K562 (cell line): ENCODE measurements around the gene SPTBN5. TPM values are rescaled to one million over a fixed set of nuclear protein-coding genes. Genes with fewer than 3 reads are reported as not detected.

Source experiments
- ATAC-seq: fragments of 200-7000 bp; cut with Tn5 transposase; 3 replicates; pipeline ENCODE4 v1.9.1; 2020; ENCODE audit warnings: moderate library complexity
- BruUV-seq: library from RNA; stranded (reverse); fragments of 400-500 nt; replicated peaks from 2 replicates; lab custom pipeline; 2021; lab: Mats Ljungman, UMichigan
- CTCF ChIA-PET: fragments of 300-600 bp; formaldehyde crosslinking; extraction: SDS; loops from one replicate; lab custom pipeline; 2021; ENCODE audit warnings: low intra/inter-chr PET ratio; lab: Yijun Ruan, JAX
- POLR2A ChIA-PET: fragments of 300-600, 350-650 bp; sonication (Branson Sonifier 250); formaldehyde crosslinking; extraction: SDS; loops from one replicate; lab custom pipeline; 2021; ENCODE audit warnings: antibody characterized with exemption, inconsistent platforms; lab: Yijun Ruan, JAX
- DNase-seq, 4 experiments: peaks; one replicate each; pipeline versions ENCODE4 v3.0.0 to v3.0.0-alpha.2; 2011 to 2018; ENCODE audit warnings: low spot score in 3 of 4, mixed read lengths in 3 of 4; ENCODE audit errors: extremely low read depth in 1 of 4
- FAIRE-seq: peaks from 2 replicates; lab custom pipeline; 2011; peaks lifted over from hg19 to GRCh38; lab: Jason Lieb, UNC
- H2AFZ ChIP-seq: 2 replicates; pipeline ENCODE4 v1.6.0; 2011; ENCODE audit warnings: low read depth, low read length, control low read depth, inconsistent platforms
- H3K27ac ChIP-seq: fragments of 200-600 bp; 3 replicates; pipeline ENCODE4 v1.8.0; 2011; ENCODE audit warnings: low read depth, mild to moderate bottlenecking, control low read depth, inconsistent platforms, low read length, moderate library complexity, mixed read lengths; ENCODE audit errors: extremely low read depth
- H3K27me3 ChIP-seq, 2 experiments: fragments of 300-600 bp in 1 of 2; 2 replicates in 1 of 2; 3 replicates in 1 of 2; pipeline versions ENCODE4 v1.6.0 to v1.8.0; 2011; ENCODE audit warnings: inconsistent platforms in 2 of 2, low read length in 2 of 2, mild to moderate bottlenecking in 1 of 2, mixed read lengths in 1 of 2, moderate library complexity in 1 of 2; ENCODE audit not compliant: control insufficient read depth in 2 of 2, insufficient read depth in 2 of 2
- H3K36me3 ChIP-seq: fragments of 300-600 bp; 3 replicates; pipeline ENCODE4 v1.8.0; 2011; ENCODE audit warnings: mild to moderate bottlenecking, low read length, inconsistent platforms; ENCODE audit not compliant: control insufficient read depth, insufficient read depth
- H3K4me1 ChIP-seq, 2 experiments: fragments of 200-600 bp in 1 of 2; replicated peaks in 1 of 2; 2 replicates in 1 of 2; 3 replicates in 1 of 2; pipeline versions ENCODE4 v1.5.1 to v1.8.0; 2011; ENCODE audit warnings: inconsistent platforms in 2 of 2, low read length in 2 of 2, mild to moderate bottlenecking in 1 of 2, mixed read lengths in 1 of 2, moderate library complexity in 1 of 2; ENCODE audit not compliant: control insufficient read depth in 2 of 2, insufficient read depth in 2 of 2
- H3K4me2 ChIP-seq: 2 replicates; pipeline ENCODE4 v1.6.1; 2011; ENCODE audit warnings: low read length, control low read depth, inconsistent platforms, mixed read lengths; ENCODE audit not compliant: insufficient read depth
- H3K4me3 ChIP-seq: fragments of 200-600 bp; sonication (generic), shearing (Covaris generic); 2 replicates; pipeline ENCODE4 v1.5.1; 2016; ENCODE audit warnings: control low read depth, inconsistent platforms
- H3K79me2 ChIP-seq: fragments of 200-600 bp; 3 replicates; pipeline ENCODE4 v1.8.0; 2011; ENCODE audit warnings: low read length, inconsistent platforms; ENCODE audit not compliant: control insufficient read depth, insufficient read depth
- H3K9ac ChIP-seq, 2 experiments: 2 replicates each; pipeline versions ENCODE4 v1.6.0 to v1.6.1; 2011; ENCODE audit warnings: low read depth in 2 of 2, low read length in 2 of 2, control low read depth in 1 of 2, inconsistent platforms in 1 of 2, mild to moderate bottlenecking in 1 of 2, mixed read lengths in 1 of 2; ENCODE audit not compliant: insufficient read depth in 1 of 2
- H3K9me1 ChIP-seq: one replicate; pipeline ENCODE4 v1.6.0; 2011; ENCODE audit warnings: inconsistent platforms, mild to moderate bottlenecking, low read length, moderate library complexity; ENCODE audit not compliant: control insufficient read depth, insufficient read depth
- H3K9me3 ChIP-seq: replicated peaks from 2 replicates; pipeline ENCODE4 v1.5.1; 2011; ENCODE audit warnings: low read depth, low read length, inconsistent platforms; ENCODE audit not compliant: control insufficient read depth, insufficient read depth
- H4K20me1 ChIP-seq: replicated peaks from 2 replicates; pipeline ENCODE4 v1.6.1; 2011; ENCODE audit warnings: low read length, inconsistent platforms, mixed read lengths; ENCODE audit not compliant: control insufficient read depth, insufficient read depth
- CBX8 ChIP-seq: fragments of 200-600 bp; sonication (generic); IDR thresholded peaks from 2 replicates; pipeline ENCODE4 v1.6.1; 2012; ENCODE audit warnings: borderline replicate concordance, mixed run types, low read depth, mild to moderate bottlenecking, moderate library complexity, mixed read lengths, low read length, control low read depth, inconsistent platforms; ENCODE audit not compliant: poor library complexity, severe bottlenecking; ENCODE audit errors: extremely low read depth
- COPS2 ChIP-seq: fragments of 450-650 bp; conservative IDR thresholded peaks from 2 replicates; pipeline ENCODE4 v1.6.1; 2016; ENCODE audit warnings: mild to moderate bottlenecking, moderate library complexity
- KLF13 ChIP-seq: fragments of 450-650 bp; IDR thresholded peaks from 2 replicates; pipeline ENCODE4 v1.6.1; 2016; ENCODE audit warnings: missing genetic modification characterization, low read depth, mild to moderate bottlenecking, missing compliant biosample characterization, moderate library complexity, borderline replicate concordance
- NFE2 ChIP-seq: IDR thresholded peaks from 2 replicates; pipeline ENCODE4 v1.6.1; 2014; ENCODE audit warnings: antibody characterized with exemption, low read depth
- NFXL1 ChIP-seq: fragments of 450-650 bp; formaldehyde crosslinking; IDR thresholded peaks from 2 replicates; pipeline ENCODE4 v1.4.0; 2021; ENCODE audit warnings: mild to moderate bottlenecking
- OTX1 ChIP-seq: fragments of 450-650 bp; formaldehyde crosslinking; IDR thresholded peaks from 2 replicates; pipeline ENCODE4 v1.4.0; 2022; ENCODE audit warnings: mild to moderate bottlenecking
- SMARCE1 ChIP-seq: fragments of 450-650 bp; IDR thresholded peaks from 2 replicates; pipeline ENCODE4 v1.7.1; 2016; ENCODE audit warnings: mild to moderate bottlenecking
- YY1 ChIP-seq, 3 experiments: IDR thresholded peaks; 2 replicates each; pipeline ENCODE4 v1.6.1; 2011; ENCODE audit warnings: low read length in 2 of 3, mild to moderate bottlenecking in 2 of 3, moderate library complexity in 2 of 3, borderline replicate concordance in 1 of 3, control low read depth in 1 of 3, low read depth in 1 of 3; ENCODE audit not compliant: insufficient read depth in 3 of 3, insufficient replicate concordance in 2 of 3, control insufficient read depth in 1 of 3, insufficient read length in 1 of 3; ENCODE audit errors: extremely low read depth in 1 of 3
- ZNF444 ChIP-seq: fragments of 250-450 bp; sonication (Bioruptor Pico); IDR thresholded peaks from 2 replicates; pipeline ENCODE4 v1.4.0; 2020; ENCODE audit warnings: mild to moderate bottlenecking, moderate library complexity
- WGBS: fragments of 100-300 bp; shearing (Covaris generic); methylation state at CpG from one replicate; pipeline ENCODE4 v1.1.6; 2016; ENCODE audit warnings: low coverage, mixed read lengths; ENCODE audit not compliant: insufficient coverage; ENCODE audit errors: missing lambda C conversion rate; 5-methylcytosine and 5-hydroxymethylcytosine counted together
- in situ Hi-C: fragments of 300-500 bp; cut with MboI; formaldehyde crosslinking; loops from 4 replicates; pipeline ENCODE4 v1.15.0; 2018; ENCODE audit warnings: inconsistent platforms, mixed read lengths
- intact Hi-C: fragments of 100-400 bp; cut with micrococcal nuclease; formaldehyde crosslinking; loops from 2 replicates; pipeline ENCODE4 v1.14.2; 2022
- polyA plus RNA-seq, 8 experiments: library from polyadenylated mRNA; depleted of rRNA in 4 of 8; stranded (reverse) in 5 of 8; unstranded in 3 of 8; fragments of >200 nt; fragmentation: Nextera tagmentation in 2 of 8; fragmentation: Illumina TruSeq in 1 of 8; extraction: Ambion mirVana in 2 of 8; extraction: Trizol in 1 of 8; gene quantifications; 2 replicates each; pipeline versions ENCODE4 v1.2.1 to v1.2.3, GENCODE V29; 2011 to 2014; ENCODE audit warnings: inconsistent platforms in 1 of 8, missing spikeins in 1 of 8
- total RNA-seq, 7 experiments: library from RNA; depleted of rRNA in 6 of 7; stranded (reverse); fragments of >200 nt in 6 of 7; fragmentation: Illumina TruSeq in 2 of 7; extraction: Trizol in 2 of 7; gene quantifications; 2 replicates each; pipeline versions ENCODE4 v1.2.1 to v1.2.3, GENCODE V29; 2011 to 2021; ENCODE audit warnings: low replicate concordance in 1 of 7
- TF ChIP-seq, protein P1 (sequence below): fragments of 450-650 bp; IDR thresholded peaks from 2 replicates; pipeline ENCODE4 v1.6.1; 2016; ENCODE audit warnings: mild to moderate bottlenecking

SPTBN5 gene
- total and polyA plus RNA-seq, 9 of the 15 experiments (the other 6 are each of a cell fraction or from before 2014, with no cell fraction given) = 0.02 TPM; not detected in 8

DNA sequence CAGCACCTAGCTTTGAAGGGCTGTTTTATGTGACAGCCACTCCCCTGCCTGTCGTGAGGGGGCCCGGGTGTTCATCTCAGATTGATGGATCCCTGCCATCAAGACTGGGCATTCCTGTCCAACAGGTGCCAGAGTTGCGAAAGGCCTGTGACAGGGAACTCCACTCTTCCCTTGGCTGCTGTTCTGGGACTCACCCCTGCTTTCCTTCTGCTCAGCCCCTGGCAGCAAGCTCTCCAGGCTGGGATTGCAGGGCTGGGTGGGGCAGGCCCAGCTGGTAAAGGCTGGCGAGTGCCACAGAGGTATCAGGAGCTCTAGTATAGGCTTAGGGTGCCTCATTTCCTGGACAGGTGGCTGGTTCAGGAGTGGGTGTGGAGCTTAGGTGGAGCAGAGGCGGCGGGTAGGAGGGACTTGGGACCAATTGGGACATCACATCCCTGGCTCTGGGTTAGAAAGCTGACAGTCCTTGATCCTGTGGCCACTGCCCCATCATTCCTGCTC, 55.4 kb downstream of the SPTBN5 start, which contains the start of gene PLA2G4B:
Gene PLA2G4B (plus strand): TSS at position 448 of the 498 bp plus-strand sequence. CDS start 67 bp downstream, outside the sequence.
- DNase-seq (no peak), FAIRE-seq (no peak), ATAC-seq (no peak)
- no peaks in the 10 kb centered on the region for H3K9me3 ChIP-seq
- BruUV-seq = no TSS peak
- in situ Hi-C loops (no loop called here), intact Hi-C loops (no loop called here)
- H3K4me3 ChIP-seq = no peak within 1 kb of the TSS
- no peaks in the 10 kb centered on the region for H3K9me1 ChIP-seq
- CTCF ChIA-PET = no interaction called here
- 65% methylated on average over 6 of the region's 6 CpGs for WGBS
- no peak within 1 kb of the TSS for H3K27ac ChIP-seq
- H2AFZ ChIP-seq = no peak within 1 kb of the TSS
- peaks cover 8% of the 10 kb centered on the region; the same call in 1 of the 2 replicates for H4K20me1 ChIP-seq
- peaks cover 0 to 21% of the 10 kb centered on the region in 2 experiments; a peak in 2 of 5 replicates for H3K4me1 ChIP-seq
- H3K4me2 ChIP-seq = no peak within 1 kb of the TSS
- no peak for TF ChIP-seq CBX8
- TF ChIP-seq, all 486 proteins: peak for 0
- H3K9ac ChIP-seq = peak within 1 kb of the TSS in 1 of 2 experiments; percentile 71; a peak in 1 of 4 replicates
- H3K27me3 ChIP-seq = no peaks in the 10 kb centered on the region
- POLR2A ChIA-PET = interaction anchor here (1.1 to 2.1 kb wide), 3 partner anchors 8 to 12 kb away, joined by 3 to 9 read pairs (median 4); no protein-coding TSS in a partner anchor
- H3K79me2 ChIP-seq = no peaks in the 10 kb centered on the region
- H3K36me3 ChIP-seq = no peaks in the 10 kb centered on the region

DNA sequence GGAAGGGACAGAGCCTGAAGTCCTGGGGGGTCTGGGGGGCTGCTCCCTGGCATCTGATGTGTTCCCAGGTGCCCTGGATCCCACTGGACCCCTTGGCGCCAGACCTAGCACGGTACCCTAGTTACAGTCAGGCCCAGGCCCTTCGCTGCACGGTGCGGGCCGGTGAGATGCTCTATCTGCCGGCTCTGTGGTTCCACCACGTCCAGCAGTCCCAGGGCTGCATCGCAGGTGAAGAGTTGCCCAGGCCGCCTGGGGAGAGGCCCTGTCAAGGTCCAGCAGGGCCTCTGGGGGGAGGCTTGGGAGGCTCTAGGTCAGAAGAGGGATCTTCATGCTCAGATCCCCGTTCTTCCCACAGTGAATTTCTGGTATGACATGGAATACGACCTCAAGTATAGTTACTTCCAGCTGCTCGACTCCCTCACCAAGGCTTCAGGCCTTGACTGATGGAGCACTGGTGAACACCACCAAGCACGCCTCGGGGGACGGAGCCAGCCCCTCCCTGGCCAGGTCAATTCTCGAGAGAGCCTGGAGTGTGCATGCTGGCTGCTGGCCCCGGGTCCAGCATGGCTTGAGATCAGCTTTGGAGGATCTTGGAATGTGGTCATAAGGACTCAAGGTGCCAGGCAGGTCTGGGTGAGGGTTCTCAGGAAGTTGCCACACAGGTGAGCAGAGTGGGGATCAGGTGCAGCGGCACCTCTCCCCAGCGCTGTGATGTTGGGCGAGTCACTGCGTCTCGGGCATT, 57.0 kb downstream of the SPTBN5 start:
- ChIA-PET POLR2A (interaction anchor here (0.6 to 1.1 kb wide), 2 partner anchors 9 to 307 kb away, joined by 3 to 4 read pairs; no protein-coding TSS in a partner anchor), CTCF (no interaction called here)
- Histone ChIP-seq H3K4me3 (no peak overlapping the region), H3K9me1 (no peaks in the 10 kb centered on the region), H4K20me1 (peaks cover 11% of the 10 kb centered on the region; the same call in 1 of the 2 replicates), H3K27ac (no peak overlapping the region), H3K9ac (no peak overlapping the region), H2AFZ (no peak overlapping the region), H3K27me3 (no peaks in the 10 kb centered on the region), H3K4me2 (no peak overlapping the region), H3K9me3 (no peaks in the 10 kb centered on the region), H3K79me2 (no peaks in the 10 kb centered on the region), H3K36me3 (peaks cover 1% of the 10 kb centered on the region; the same call in 1 of the 3 replicates), H3K4me1 (peaks cover 0 to 18% of the 10 kb centered on the region in 2 experiments; a peak in 2 of 5 replicates)
- FAIRE-seq = no peak
- 81% methylated on average over 23 of the region's 23 CpGs for WGBS
- no peak for ATAC-seq
- DNase-seq = no peak
- BruUV-seq = no TSS peak
- in situ Hi-C loops (no loop called here), intact Hi-C loops (no loop called here)
- TF ChIP-seq NFXL1 (no peak), OTX1 (CRISPR knock-in tag) (no peak), SMARCE1 (no peak), COPS2 (no peak), NFE2 (no peak), ZNF444 (CRISPR knock-in tag) (no peak), YY1 (IDR thresholded peaks at IDR 0.05; ENCODE audit: borderline replicate concordance in 1 of 3, control insufficient read depth in 1 of 3, extremely low read depth in 1 of 3, insufficient read depth in 3 of 3, insufficient read length in 1 of 3, insufficient replicate concordance in 2 of 3, low read depth in 1 of 3, low read length in 2 of 3) (no peak), KLF13 (tag) (no peak)
- TF ChIP-seq, protein P1, sequence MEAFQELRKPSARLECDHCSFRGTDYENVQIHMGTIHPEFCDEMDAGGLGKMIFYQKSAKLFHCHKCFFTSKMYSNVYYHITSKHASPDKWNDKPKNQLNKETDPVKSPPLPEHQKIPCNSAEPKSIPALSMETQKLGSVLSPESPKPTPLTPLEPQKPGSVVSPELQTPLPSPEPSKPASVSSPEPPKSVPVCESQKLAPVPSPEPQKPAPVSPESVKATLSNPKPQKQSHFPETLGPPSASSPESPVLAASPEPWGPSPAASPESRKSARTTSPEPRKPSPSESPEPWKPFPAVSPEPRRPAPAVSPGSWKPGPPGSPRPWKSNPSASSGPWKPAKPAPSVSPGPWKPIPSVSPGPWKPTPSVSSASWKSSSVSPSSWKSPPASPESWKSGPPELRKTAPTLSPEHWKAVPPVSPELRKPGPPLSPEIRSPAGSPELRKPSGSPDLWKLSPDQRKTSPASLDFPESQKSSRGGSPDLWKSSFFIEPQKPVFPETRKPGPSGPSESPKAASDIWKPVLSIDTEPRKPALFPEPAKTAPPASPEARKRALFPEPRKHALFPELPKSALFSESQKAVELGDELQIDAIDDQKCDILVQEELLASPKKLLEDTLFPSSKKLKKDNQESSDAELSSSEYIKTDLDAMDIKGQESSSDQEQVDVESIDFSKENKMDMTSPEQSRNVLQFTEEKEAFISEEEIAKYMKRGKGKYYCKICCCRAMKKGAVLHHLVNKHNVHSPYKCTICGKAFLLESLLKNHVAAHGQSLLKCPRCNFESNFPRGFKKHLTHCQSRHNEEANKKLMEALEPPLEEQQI = no peak
